Spleen (tissue), 7 donors: ENCODE measurements around the gene CEP76.

Experiments
- POLR2A ChIP-seq, 3 donors: fragments of 450-650 bp; IDR thresholded peaks; one replicate each; pipeline ENCODE4 v1.5.1; 2017; ENCODE audit warnings: antibody characterized with exemption in 3 of 3, mild to moderate bottlenecking in 1 of 3
- TF ChIP-seq, protein P1 (sequence below), 11 experiments: fragments of 200-600 bp in 7 of 11; fragments of 450-650 bp in 4 of 11; sonication (generic) in 4 of 11; IDR thresholded peaks in 8 of 11; conservative IDR thresholded peaks in 3 of 11; 1 replicate in 7 of 11; 2 replicates in 4 of 11; pipeline versions ENCODE4 v1.4.0 to v1.8.0; 2016 to 2021; ENCODE audit warnings: antibody characterized with exemption in 11 of 11, inconsistent platforms in 4 of 11, mild to moderate bottlenecking in 1 of 11
- donor health status: DM: no; HTN: no; CAD: no; lungs with moderate emphysema.
- donor health status: DM: no; HTN: no; CAD: no.
- donor health status: DM: no; HTN: no; CAD: no.

DNA sequence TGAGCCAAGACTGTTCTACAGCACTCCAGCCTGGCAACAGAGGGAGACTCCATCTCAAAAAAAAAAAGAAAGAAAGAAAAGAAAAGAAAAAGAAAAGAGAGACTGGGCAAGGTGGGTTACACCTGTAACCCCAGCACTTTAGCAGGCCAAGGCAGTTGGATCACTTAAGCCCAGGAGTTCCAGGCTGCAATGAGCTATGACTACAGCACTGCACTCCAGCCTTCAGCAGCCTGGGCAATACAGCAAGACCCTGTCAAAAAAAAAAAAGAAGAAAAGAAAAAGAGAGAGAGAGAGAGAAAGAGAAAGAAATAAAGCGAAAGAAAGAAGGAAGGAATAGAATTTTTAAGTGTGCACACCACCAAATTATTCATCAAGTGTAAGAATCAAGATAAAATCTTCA is 47.6 kb downstream of the CEP76 start:
- TF ChIP-seq, protein P1, sequence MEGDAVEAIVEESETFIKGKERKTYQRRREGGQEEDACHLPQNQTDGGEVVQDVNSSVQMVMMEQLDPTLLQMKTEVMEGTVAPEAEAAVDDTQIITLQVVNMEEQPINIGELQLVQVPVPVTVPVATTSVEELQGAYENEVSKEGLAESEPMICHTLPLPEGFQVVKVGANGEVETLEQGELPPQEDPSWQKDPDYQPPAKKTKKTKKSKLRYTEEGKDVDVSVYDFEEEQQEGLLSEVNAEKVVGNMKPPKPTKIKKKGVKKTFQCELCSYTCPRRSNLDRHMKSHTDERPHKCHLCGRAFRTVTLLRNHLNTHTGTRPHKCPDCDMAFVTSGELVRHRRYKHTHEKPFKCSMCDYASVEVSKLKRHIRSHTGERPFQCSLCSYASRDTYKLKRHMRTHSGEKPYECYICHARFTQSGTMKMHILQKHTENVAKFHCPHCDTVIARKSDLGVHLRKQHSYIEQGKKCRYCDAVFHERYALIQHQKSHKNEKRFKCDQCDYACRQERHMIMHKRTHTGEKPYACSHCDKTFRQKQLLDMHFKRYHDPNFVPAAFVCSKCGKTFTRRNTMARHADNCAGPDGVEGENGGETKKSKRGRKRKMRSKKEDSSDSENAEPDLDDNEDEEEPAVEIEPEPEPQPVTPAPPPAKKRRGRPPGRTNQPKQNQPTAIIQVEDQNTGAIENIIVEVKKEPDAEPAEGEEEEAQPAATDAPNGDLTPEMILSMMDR (IDR thresholded peaks at IDR 0.05 in 8 of 11, conservative IDR thresholded peaks at IDR 0.05 in 3 of 11) = no peak
- TF ChIP-seq POLR2A (IDR thresholded peaks at IDR 0.05) = no peak
